Measurements from ENCODE around the gene PCK2. TPM values are rescaled to one million over a fixed set of nuclear protein-coding genes. Genes with fewer than 3 reads are reported as not detected.

The PCK2 gene
- total RNA-seq, 2 donors from 2014 or later: 133 to 173 TPM

DNA sequence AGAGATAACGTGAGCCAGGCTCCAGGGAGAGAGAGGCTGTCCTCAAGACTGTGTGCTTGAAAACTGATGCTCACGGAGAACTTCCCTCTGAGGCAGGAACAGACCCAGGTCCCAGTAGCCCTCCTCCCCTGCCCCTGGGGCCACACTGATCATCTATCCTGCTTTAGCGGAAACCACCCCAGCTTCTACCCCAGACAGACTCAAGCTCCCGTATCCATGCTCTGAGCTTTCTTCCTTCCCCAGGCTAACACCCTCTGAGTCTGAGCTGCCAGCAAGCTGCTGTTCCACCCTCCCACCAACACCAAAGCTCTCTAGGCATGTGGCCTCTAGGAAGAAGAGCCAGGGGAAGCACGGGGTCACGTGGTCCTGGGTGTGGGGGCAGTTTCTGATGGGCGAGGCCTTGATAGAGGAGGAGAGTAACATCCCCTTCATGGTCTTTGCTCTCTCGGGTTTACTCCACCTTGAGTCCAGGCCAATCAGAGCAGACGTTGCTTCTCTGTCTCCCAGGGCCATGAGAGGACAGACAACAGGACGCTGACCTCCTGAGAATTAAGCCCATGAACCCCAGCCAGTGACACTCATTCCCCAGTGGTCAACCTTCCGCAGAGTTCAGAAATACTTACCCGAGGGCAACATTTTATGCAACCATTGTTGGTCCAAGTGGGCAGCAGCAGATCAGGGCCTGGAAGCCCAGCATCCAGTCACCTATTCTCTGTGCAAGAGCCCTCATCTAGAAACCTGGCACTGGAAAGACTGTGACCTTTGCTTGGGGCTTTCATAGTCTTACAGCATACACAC lies 1.4 kb downstream of the PCK2 start:
- no peaks in the 10 kb centered on the region for H3K9me3 ChIP-seq
- TF ChIP-seq, protein P1, sequence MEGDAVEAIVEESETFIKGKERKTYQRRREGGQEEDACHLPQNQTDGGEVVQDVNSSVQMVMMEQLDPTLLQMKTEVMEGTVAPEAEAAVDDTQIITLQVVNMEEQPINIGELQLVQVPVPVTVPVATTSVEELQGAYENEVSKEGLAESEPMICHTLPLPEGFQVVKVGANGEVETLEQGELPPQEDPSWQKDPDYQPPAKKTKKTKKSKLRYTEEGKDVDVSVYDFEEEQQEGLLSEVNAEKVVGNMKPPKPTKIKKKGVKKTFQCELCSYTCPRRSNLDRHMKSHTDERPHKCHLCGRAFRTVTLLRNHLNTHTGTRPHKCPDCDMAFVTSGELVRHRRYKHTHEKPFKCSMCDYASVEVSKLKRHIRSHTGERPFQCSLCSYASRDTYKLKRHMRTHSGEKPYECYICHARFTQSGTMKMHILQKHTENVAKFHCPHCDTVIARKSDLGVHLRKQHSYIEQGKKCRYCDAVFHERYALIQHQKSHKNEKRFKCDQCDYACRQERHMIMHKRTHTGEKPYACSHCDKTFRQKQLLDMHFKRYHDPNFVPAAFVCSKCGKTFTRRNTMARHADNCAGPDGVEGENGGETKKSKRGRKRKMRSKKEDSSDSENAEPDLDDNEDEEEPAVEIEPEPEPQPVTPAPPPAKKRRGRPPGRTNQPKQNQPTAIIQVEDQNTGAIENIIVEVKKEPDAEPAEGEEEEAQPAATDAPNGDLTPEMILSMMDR (IDR thresholded peaks at IDR 0.05): no peak
- H3K27me3 ChIP-seq: no peaks in the 10 kb centered on the region
- H3K9ac ChIP-seq (ENCODE audit: low read depth in 2 of 2, low read length in 2 of 2): peak overlapping the region; percentile 98 to 100
- peaks cover 10% of the 10 kb centered on the region for H3K36me3 ChIP-seq
- peak overlapping the region; percentile 97 for H3K4me3 ChIP-seq
- peaks cover 8% of the 10 kb centered on the region for H3K4me1 ChIP-seq
- peak; percentile 96 for DNase-seq
- peak overlapping the region; percentile 99 for H3K27ac ChIP-seq
- intact Hi-C loops (cut with DNase I): no loop called here

DNA sequence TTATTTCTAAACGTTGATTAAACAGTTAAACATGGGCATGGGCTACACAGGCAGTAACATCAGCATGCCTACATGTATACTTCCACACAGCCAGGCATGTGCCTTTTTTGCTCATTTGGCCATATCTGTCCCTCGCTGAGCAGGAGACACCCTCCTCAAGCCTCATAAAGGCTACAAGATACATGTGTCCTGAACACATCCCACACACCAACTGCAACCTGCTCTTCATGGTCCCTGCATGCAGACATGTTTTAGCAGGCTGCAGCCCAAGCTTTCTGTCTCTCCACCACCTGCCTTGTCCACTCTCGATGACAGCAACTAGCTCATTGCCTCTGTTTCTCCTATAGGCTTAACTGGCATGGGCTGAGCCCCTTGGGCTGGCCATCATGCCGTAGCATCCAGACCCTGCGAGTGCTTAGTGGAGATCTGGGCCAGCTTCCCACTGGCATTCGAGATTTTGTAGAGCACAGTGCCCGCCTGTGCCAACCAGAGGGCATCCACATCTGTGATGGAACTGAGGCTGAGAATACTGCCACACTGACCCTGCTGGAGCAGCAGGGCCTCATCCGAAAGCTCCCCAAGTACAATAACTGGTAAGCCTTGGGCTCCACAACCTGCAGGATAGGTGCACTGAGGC lies 2.6 kb downstream of the PCK2 start:
- Histone ChIP-seq H3K36me3 (peaks cover 10% of the 10 kb centered on the region), H3K4me1 (peaks cover 8% of the 10 kb centered on the region), H3K27ac (no peak overlapping the region), H3K9me3 (no peaks in the 10 kb centered on the region), H3K4me3 (no peak overlapping the region), H3K9ac (ENCODE audit: low read depth in 2 of 2, low read length in 2 of 2) (no peak overlapping the region), H3K27me3 (no peaks in the 10 kb centered on the region)
- intact Hi-C loops (cut with DNase I): no loop called here
- TF ChIP-seq, protein P1 (IDR thresholded peaks at IDR 0.05): no peak
- DNase-seq: no peak

DNA sequence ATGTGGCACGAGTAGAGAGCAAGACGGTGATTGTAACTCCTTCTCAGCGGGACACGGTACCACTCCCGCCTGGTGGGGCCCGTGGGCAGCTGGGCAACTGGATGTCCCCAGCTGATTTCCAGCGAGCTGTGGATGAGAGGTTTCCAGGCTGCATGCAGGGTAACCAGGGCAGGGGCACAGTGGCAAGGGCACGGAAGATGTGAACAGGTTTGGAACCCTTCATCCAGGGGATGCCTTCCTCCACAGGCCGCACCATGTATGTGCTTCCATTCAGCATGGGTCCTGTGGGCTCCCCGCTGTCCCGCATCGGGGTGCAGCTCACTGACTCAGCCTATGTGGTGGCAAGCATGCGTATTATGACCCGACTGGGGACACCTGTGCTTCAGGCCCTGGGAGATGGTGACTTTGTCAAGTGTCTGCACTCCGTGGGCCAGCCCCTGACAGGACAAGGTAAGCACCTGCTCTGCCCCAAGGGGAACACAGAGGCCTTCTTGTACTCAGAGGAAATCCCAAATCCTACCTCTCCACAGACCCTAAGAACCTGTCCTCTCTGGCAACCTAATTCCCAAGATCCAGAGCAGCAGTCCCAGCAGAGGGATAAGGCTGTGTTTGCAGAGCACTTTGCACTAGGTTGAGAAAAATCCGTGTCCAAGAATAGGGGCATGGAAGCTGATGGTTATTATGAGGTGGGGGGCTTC lies 4.3 kb downstream of the PCK2 start:
- H3K27me3 ChIP-seq: no peaks in the 10 kb centered on the region
- H3K4me3 ChIP-seq: no peak overlapping the region
- H3K27ac ChIP-seq: no peak overlapping the region
- H3K9ac ChIP-seq (ENCODE audit: low read depth in 2 of 2, low read length in 2 of 2): no peak overlapping the region
- DNase-seq: no peak
- TF ChIP-seq, protein P1 (IDR thresholded peaks at IDR 0.05): no peak
- peaks cover 6% of the 10 kb centered on the region for H3K4me1 ChIP-seq
- H3K36me3 ChIP-seq: peaks cover 10% of the 10 kb centered on the region
- no peaks in the 10 kb centered on the region for H3K9me3 ChIP-seq
- intact Hi-C loops (cut with DNase I): no loop called here

DNA sequence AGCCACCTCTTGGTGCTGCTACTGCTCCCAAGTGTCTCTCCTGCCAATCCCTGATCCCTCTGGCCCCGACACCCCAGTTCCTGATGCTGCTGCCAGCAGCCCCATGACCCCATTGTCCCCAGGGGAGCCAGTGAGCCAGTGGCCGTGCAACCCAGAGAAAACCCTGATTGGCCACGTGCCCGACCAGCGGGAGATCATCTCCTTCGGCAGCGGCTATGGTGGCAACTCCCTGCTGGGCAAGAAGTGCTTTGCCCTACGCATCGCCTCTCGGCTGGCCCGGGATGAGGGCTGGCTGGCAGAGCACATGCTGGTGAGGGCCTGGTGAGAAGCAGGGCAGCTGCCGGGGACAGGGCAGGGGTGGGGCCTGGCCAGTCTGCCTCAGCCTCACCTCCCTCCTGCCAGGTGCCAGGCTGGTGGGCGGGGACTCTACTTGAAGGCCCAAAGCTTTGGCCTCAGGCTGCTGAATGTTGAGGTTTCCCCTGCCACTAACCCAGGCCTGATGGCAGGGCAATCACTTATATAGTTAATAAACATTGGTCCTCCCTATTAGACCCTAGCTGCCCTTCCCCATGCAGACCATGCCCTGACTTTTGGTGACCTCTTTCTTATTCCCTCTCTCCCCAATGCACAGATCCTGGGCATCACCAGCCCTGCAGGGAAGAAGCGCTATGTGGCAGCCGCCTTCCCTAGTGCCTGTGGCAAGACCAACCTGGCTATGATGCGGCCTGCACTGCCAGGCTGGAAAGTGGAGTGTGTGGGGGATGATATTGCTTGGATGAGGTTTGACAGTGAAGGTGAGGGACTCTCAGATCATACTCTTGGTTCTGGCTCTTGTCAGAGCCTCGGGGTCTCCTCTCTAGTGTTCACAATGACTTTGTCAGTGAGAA lies 5.1 kb downstream of the PCK2 start:
- TF ChIP-seq, protein P1 (IDR thresholded peaks at IDR 0.05): no peak
- Histone ChIP-seq H3K36me3 (peaks cover 10% of the 10 kb centered on the region), H3K27ac (no peak overlapping the region), H3K4me3 (no peak overlapping the region), H3K27me3 (no peaks in the 10 kb centered on the region), H3K9ac (ENCODE audit: low read depth in 2 of 2, low read length in 2 of 2) (no peak overlapping the region), H3K9me3 (no peaks in the 10 kb centered on the region), H3K4me1 (peaks cover 3% of the 10 kb centered on the region)
- DNase-seq: no peak
- intact Hi-C loops (cut with DNase I): no loop called here
